HG03342 (cell line): Measurements from ENCODE around the gene PRSS16.

ENCODE experiments used
- ATAC-seq: cut with Tn5 transposase; IDR thresholded peaks from one replicate; pipeline ENCODE4 v1.9.1; 2021; ENCODE audit warnings: mild to moderate bottlenecking, moderate library complexity; ENCODE audit not compliant: unreplicated experiment

The PRSS16 gene

DNA sequence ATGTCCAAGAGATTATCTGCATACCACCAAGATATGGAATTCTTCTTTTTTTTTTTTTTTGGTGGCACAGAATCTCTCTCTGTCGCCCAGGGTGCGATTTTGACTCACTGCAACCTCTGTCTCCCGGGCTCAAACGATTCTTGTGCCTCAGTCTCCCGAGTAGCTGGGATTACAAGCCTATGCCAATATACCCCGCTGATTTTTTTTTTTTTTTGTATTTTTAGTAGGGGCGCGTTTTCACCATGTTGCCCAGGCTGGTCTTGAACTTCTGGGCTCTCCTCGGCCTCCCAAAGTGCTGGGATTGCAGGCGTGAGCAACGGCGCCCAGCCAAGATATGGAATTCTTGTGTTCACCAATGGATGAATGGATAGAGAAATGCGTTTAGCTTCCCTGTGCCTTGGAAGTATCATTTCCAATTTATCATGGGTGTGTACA, 33.6 kb downstream of the PRSS16 start:
- ATAC-seq, result no peak

DNA sequence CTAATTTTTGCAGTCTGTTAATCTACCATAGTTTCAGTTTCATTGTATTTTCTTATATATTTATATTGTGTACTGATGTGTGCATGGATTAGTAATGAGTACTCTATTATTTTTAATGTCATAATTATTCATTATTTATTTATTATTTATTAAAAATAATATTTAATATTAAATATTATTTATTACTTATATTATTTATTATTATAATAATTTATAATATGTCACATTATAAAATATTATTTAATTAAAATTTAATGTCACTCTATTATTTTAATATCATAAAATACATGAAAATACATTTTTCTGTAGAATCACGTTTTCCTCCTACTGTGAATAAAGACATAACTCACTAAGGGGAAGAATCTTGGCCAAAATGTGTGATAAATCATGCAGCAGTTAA, 34.1 kb downstream of the PRSS16 start:
- no peak for ATAC-seq

DNA sequence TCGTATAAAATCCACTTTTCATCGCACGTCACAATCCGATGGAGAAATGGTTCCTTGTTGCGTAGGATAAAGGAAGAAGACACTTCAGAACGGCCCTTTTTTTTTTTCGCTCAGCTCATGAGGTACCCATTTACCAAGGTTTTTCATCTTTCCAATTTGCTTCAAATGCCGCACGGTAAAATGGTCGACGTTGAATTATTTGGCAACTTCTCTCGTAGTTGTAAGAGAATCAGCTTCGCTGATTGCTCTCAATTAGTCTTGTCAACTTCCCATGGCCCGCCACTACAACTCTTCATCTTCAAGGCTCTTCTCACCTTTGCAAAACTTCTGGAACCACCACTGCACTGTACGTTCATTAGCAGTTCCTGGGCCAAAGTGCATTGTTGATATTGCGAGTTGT, 35.8 kb downstream of the PRSS16 start:
- ATAC-seq, result no peak

DNA sequence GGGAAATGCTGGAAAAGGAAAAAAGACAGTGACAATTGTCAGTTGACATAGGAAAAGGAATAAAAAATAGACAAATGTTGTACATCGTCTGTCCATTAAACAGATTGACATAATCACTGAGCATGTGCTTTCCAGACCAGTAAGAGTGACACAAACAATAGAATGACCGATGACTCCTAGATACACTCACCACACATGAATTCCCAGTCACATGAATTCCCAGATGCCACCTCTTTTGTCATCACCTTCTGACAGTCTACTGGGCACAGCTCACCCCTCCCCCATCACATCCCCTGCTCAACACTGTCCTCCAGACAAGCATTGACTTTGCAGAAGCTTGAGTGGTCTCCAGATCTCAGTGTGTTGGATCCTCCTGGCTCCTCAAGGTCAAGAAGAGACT, 38.6 kb downstream of the PRSS16 start:
- no peak for ATAC-seq

DNA sequence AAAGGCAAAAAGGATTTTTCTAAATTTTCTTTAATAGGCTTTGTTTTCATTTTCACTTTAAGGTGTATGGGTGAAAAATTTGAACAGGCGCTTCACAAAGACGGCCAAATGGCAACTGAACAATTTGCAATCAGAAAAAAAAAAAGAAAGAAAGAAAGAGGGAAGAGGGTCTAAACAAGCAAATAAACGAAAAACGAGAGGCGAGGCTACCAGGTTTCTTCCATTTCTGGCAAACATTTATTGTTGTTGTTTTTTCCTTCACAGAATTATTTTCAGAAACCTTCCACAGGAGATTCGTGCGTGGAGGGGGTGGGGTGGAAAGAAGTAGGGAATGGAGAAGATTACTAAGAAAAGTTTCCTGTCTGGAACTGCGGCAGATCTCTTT, 40.2 kb downstream of the PRSS16 start:
- ATAC-seq, result no peak

DNA sequence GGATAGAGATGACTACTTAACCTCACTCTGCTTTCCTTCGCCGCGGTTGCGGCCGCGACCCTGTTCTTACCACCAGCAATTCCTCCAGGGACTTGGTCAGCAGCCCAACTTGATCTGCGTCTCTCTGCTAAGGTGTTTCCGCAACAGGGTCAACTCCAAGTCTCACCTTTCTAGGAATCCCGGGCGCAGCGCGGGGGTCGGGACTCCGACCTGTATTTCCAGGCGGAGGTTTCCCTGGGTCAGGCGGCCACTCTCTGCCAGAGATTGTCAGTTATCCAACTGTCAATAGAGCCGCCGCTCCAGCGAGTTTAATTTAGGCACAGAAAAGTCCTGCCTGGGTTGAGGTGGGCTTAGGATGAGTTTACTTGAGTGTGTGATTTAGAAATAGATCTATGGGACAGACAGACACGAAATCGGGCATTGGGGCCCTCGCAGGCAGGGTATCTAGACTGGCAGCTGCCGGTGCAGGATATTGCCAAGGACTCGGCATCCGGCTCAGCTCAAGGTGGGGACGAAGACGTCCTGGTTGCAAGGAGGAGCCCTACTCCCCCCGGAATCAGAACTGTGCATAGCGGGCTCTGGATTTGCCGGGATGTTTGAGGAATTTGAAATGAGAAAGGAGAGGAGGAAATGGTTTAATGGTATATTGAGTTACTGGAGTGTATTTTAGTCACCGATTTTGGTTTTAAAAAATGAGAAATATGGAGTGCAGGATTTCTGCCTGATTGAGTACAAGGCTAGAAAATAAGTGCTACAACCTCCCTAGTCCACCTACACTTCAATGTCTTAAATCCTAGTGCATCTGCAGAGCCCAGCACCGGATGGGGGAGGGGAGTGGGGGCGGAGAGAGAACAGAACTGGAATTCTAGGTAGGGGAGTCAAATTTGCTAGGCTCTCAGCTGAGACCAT, 40.9 kb downstream of the PRSS16 start:
- no peak for ATAC-seq

DNA sequence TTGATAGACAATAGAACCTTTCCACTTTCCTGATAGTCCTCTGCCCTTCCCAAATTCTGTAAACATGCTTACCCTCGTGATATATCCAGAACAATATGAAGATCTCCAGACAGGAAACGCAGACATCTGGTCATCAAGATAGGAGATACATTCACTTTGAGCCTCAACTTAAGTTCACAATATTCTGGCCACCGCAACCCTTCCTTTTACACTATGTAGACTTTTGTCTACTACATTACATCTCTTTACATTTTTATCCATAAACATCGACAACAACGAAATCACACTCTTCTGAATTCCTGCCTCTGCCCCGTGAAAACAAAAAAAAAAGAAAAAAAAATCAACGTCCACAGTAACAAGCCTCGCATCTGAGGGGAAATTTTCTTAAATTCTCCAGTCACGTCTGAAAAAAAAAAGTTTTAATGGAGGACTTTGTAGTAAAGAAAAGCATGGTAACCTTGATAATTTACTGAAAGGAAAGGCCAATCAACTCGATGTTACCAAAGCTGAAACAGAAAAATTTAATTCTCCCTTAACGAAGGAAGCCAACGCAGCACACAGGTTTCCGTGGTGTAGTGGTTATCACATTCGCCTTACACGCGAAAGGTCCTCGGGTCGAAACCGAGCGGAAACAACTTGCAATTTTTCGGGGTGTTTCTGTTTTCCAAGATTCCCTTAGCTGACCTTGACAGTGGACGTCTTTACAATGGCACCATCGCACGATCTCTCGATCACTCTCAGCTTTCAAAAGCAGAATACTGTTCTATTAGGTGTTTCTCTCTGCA, 42.8 kb downstream of the PRSS16 start:
- no peak for ATAC-seq

DNA sequence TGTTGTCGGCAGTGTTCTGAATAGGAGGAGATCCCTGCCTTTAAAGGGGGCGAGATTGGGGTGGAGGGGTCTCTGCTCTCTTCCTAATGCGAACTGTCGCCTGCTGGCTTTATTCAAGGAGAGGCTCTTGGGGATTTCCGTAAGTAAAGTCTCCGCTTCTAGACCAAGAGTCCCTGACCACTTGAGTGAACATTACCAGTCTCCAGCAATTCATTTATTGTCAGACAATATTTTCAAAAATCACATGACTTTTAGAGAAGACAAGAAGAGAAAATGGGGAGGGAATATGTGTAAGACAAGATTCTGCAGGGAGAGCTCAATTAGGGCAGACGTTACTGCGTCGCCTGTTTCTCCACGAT, 43.3 kb downstream of the PRSS16 start:
- ATAC-seq, result no peak

DNA sequence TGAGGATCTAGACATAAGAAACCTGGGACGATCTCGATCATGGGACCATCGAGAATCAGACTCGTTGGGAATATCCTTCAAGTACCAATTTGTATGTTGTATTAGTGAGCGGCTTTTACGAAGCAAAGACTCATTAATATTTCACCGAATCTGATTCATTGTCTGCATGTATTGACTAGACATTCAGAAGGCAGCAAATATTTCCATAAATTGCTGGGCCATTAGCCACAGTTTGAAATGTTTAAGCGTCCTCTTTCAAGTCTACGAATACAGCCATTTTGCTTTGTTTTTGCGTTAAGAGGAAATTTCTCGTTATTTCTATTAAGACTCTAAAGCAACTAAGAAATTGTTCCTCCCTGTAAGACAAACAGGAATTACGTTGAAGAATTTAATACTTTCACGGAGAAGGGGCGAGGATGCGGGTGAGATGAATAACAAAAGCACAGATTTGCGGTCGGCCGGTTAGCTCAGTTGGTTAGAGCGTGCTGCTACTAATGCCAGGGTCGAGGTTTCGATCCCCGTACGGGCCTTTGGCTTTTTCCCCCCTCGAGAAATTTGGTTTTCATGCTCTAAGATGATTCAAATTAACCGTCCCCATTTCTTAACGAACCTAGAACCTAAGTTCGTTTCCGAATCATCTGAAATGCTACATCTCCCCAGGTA, 46.1 kb downstream of the PRSS16 start:
- no peak for ATAC-seq

DNA sequence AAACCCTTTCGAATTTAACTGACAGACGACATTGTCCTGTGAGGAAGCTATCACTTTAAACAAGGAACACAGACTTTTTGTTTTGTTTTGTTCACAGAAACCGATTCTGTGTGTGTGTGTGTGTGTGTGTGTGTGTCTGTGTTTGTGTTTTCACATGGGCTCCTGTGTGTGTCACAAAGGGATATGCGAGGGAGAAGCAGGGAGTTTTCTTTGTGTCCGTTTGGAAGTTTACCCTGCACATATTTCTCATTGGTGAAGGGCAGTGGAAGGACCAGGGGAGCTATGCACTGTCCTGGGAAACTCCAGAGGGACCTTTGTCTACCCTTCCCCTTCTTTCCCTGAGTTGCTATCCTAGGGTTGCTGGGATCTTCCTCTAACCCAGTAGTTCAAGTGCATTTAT, 46.9 kb downstream of the PRSS16 start:
- ATAC-seq, result no peak

DNA sequence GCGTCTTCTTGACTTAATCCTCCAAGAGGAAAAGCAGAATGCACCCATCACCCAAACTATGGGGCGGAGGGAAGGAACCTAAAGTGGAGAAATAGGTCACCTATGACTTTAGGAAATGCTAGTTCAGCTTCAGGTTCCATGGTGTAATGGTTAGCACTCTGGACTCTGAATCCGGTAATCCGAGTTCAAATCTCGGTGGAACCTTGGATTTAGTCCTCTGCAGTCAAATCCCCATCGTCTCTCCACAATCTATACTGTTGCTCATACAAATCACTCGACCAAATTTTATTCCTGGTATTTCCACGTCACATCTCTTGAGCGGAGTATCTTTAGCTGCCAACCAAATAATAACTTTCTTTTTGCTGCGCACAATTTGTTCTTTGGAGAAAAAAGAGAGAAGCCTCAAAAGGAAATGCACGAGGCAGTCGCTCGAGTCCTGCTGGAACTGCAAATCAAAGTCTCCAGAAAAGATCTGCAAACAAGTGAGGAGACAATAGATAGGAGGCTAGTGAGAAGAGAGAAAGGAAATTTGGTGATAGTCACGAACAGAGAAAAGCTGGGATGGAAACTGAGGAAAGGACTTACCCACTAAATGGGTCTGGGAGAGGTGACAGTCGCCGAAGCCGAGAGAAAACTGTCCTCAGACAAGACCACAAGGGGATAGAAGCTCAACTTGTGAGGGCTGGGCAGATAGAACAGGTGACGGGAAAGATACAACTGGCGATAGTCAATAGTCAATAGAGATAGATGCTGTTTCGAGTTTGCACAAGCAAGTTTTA, 48.0 kb downstream of the PRSS16 start:
- no peak for ATAC-seq

DNA sequence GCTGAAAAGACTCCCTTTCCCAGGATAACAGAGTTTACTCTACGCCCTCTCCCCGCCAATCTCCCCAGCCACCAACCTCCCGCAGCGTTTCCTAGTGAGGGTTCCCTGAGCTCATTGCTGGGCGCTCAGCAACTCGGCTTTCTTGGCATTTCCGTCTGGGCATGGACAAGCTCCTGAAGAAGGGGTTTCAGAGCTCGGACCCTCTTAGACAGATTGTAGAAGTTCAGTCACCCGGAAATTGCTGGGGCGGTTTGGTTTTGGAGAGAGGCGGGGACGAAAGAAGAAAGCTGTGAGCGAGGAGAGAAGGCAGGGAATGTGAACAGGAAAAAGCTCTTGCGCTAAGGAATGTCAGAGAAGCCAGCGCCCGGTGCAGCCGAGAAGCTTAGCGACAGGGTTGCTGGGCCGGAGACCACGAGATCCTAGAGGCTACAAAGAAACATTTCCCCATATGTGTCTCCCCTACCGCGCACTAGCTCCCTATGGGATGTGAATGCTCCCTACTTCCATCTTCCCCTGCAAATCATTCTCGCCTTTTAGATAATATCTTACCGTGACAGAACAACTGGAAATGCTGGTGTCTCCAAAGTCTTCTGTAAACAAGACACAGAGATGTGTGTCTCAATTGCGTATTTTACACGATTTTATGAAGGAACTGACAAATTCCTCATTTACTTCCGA, 48.7 kb downstream of the PRSS16 start:
- ATAC-seq, result no peak

DNA sequence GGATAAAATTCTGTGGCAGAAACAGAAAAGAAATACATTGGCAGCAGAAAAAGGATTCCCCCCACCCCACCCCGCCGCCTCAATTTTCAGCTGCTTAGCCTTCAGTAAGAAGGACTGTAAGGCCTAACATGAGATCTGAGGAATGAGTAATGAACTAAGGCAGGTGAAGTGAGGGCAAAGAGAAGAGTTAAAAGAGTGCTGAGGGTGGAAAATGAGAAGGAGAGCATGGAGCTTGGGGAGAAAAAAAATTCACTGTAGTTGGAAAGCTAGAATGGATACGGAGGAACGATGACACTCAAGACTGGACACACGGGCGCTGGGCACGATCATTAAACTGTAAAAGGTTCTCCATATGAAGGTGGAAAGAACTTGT, 50.0 kb downstream of the PRSS16 start:
- ATAC-seq, result no peak

DNA sequence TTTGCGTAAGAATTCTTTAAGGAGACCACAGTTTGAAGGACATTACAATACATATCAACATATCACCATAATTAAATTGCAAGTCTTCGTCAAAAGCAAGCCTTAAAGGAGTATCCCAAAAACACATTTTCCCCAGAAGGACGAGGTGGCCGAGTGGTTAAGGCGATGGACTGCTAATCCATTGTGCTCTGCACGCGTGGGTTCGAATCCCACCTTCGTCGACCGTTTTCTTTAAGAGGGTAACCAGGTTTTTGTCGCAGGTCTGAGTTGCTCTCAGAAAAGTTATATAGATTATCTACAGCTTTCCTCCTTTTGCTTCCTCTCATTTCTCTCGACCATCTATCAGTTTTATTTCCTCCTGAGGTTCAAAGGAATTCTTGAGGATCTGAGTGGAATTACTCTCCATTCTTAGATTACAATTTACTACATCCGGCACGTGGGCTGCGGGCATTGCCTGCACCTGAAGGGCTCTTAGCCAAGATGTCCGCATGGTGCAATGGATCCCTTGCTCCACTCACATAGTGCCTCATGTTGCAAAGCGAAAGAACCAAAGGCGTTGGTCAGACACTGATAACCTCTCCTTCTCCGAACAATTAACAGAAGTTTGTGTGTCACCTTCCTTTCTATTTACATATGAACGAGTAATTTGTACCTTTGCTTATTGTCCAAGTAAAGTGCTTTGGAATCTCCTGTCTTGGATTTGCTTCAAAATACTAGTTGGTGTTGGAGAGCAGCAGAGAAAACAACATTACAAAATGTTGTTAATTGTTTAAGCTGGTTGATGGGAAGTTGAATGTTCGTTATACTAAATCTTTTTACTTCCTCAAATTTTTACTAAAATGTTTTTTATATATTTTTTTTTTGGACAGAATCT, 50.6 kb downstream of the PRSS16 start:
- ATAC-seq, result no peak

DNA sequence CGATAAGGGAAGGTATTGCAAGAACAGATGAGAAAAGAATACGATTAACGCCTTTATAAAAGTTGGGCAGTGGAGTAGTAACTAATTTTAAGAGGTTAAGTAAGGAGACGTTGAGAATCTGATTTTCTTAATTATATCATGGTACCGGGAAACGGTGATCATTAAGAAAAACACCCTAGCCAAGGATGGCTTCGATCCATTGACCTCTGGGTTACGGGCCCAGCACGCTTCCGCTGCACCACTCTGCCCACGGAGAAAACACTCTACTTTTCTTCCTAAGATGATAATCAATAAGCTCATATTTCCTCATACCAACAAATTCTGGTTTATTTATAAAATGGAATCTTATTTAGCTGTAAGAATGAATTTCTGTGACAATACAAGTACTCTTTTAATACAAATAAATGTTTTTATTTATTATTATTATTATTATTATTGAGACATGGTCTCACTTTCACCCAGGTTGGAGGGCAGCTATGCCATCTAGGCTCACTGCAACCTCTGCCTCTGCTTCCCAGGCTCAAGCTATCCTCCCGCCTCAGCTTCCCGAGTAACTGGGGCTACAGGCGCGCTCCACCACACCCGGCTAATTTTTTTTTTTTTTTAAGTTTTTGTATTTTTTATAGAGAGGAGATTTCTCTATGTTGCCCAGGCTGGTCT, 56.2 kb downstream of the PRSS16 start:
- no peak for ATAC-seq
